Activated CD8-positive, alpha-beta memory T cell treated with anti-CD3 and anti-CD28 coated beads, Interleukin-2, amount 50 U/mL, for 24 hours (primary cell): Measurements from ENCODE around the gene BOC.

Experiments
- DNase-seq: peaks from one replicate; pipeline ENCODE4 v3.0.0-alpha.2; 2020; ENCODE audit errors: extremely low read depth

BOC gene

DNA sequence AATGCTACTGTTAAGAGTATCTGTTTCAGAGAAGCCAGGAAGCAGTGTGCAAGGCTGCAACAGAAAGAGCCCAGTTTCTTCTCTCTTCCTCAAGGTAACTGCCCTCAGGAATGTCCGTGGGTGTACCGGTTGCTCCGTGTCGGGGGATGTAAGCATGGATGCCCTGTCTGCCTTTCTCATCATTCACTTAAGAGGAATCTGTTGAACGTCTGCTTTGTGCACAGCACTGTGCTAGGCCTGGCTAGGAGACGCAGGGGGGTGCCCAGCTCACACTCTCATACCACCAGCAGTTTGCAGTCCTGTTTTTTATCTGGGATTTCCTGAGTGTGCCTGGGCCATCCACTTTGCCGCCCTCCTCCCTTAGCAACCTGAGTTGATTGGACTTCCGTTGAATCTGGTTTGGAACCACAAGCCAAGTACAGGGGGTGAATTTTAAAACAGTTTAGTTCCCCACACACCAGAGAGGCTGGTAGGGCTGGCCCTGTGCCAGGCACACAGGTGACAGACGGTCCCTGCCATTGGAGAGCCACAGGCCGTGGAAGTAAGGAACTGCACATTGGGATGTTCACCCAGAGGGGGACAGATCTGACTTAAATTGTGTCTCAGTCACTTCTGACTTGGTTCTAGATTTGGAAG is 11.2 kb downstream of the BOC start:
- no peak for DNase-seq

DNA sequence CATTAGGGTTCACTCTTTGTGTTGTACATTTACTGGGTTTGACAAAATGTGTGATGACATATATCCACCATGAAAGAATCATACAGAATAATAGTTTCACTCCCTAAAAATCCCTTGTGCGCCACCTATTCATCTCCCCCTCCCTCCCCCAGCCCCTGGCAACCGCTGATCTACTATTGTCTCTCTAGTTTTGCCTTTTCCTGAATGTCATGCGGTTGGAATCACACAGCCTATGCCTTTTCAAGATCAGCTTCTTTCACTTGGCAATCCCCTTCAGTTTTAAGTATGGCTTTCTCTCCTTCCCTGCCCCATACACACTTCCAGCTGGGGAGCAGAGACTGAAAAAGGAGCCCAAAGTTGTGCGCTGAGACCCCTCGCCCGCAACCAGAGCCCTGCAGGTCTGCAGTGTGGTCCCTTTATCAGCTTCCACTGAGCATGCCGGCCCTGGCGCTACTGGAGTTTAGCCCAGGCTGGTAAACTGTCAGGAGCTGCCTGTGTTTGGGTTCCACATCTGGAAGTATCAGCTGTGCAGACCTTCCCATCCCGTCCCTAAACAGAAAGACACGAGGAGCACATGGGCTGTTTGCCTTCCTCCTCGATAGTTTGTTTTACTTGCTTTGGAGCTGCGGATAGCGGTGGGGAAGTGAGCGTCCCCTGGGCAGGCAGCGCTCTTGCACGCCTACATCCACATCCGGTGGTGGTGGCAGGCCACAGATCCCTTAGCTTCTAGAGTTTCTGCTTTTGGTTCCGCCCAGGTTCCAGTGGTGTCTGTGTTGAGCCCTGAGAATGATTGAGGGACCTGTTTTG is 12.3 kb downstream of the BOC start:
- no peak for DNase-seq

DNA sequence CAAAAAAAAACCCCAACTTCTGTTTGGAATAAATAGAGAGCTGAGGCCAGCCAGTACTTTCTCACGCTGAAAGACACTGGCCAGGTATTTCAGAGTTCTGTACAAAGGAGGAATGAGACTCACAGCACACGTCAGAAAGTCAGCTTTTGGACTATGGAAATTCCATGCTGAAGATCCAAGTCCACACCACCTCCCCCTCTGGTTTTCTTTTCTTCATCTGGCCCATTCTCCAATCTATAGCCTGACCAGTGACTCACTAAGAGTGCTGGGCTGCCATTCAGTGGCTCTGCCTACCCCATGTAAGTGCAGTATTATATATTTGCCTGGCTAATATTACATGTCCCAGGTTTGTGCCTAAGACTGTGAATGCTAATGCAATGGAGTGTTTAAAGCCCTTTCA is 13.9 kb downstream of the BOC start:
- DNase-seq: no peak

DNA sequence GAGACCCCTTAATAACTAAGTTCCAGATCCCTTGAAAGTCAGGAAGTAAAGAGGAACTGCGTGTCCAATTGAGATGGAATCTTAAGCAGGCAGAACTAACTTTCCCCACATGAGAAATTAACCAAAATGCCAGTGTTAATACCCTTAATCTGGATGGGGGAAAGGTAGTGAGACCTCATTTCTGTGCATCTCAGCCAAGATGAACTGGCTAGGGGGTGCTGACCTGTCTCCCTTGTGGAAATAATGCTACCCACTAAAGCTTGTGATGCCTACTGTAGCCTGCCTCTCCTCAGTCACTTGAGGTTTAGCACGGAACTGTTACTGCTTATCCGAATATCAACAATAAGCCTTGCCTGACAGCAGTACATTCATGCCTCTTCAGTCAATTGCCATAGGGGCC is 15.1 kb downstream of the BOC start:
- no peak for DNase-seq

DNA sequence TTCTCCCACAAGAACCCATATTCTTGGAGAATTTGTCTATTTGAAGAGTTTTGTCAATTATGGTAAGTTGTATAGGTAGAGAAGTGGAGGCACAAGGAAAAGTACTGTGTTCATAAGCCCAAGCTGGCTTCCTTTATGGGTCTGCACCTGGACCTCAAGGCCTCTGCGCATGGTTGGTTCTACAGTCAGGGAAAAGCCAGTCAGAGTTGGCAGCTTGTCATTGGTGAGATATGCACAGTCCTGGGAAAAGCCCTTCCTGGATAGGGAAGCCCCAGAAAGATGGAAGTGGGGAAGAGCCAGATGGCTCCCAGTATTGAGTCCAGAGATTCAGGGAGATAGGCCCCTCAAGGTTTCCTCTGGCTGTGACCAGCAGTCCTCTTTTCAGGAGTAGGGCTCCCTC is 15.8 kb downstream of the BOC start:
- DNase-seq: no peak

DNA sequence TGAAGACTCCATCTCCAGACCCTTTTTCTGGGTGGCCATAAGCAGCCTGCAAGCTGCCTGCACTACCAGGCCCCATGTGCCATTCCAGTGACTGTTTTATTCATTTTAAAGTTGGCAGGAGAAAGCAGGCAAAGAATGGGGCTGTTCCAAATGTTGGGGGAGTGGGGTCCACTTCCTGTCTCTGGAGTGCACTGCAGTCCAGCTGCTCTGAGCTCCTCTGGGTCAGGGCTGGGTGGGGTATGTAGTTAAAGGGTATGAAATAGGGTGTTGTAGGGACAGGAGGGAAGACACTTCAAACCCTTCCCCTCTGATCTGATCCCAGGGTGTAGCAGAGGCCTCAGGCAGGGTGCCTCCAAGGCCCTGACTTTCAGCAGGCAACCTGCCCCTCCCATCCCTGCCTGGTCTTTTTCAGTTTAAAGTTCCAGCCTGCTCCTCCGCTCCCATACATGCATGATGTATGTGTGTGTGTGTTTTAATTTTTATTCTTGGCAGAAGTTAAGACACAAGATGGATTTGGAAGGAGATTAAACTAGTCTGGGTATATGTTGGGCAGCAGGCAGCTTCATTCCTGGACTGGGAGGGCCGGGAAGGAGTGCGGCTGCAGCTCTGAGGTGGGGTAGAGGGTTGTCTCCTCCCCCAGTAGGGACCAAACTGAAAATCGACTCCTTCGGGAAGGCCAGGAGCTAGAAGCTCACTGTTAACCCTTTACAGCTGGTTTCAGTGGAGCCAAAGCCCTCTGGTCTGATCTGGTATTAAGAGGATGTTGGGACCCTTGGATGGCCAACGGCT is 17.3 kb downstream of the BOC start:
- no peak for DNase-seq

DNA sequence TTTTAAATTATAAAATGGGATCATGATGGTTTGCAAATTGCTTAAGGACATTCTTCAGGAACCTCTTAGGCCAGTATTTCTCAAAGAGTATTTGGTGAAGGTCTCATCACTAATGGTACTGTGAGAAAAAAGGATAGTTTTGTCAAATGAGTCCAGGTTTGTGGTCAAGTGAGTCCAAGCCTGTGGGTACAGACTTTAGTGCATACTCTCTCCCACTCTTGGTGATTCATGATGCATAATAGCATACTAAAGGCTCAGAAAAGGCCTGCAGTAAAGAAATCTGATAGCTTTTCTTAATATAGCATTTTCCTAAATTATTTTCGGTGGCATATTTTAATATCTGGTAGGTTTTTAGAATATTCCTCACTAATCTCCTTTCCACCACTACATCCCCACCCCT is 20.0 kb downstream of the BOC start:
- no peak for DNase-seq

DNA sequence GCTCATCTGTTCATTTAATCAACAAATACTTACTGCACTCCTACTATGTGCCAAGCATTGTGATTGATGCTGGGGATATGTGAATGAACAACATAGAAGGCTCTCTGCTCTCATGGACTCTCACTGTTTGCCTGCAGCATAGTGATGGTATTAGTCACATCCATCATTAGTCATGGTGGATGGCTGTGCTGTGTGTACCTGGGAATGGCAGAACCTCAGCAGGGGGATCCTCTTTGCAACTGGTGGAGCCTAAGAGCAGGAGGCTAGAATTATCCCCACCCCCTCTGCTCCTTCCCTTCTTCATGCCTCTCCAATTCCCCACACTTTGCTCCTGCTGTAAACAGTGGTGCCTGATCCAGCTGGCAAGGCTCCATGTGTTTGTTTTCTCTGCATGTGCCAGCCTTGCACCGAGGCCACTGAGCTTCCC is 20.5 kb downstream of the BOC start:
- DNase-seq: no peak

DNA sequence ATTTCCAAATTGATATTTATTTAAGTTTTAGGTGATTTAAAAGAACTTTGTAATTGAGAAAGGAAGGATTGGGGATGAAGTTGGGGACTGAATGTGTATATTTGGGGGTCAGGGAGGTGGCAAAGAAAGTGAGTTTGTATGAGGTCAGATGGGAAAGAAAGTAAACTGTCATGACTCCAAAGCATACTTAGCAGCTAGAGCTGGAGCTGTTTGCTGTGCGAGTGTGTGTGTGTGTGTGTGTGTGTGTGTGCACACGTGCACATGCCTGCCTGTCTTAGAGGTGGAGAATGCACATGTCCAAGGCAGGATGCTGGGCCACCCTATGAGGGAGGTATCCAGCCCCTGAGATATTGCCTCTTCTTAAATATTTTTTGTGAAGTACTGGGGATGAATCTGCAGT is 21.0 kb downstream of the BOC start:
- DNase-seq: no peak

DNA sequence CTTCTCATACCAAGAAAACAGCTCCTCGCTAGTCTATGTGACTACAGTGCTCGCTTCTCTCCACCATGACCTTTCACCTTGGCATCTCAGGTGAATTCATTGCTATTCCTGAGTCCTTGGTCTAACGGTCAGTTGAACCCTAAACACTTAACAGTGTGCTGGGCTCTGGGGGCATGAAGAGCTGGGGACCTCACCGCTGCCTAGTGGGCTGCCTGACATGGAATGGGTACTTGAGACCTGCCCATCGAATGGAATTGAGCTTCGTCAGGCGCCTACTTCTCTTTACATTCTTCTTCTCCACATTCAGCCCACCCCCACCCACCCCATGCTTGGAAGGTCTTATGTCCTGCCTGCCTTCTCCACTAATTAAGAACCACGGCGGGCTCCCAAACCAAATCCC is 22.1 kb downstream of the BOC start:
- DNase-seq: no peak

DNA sequence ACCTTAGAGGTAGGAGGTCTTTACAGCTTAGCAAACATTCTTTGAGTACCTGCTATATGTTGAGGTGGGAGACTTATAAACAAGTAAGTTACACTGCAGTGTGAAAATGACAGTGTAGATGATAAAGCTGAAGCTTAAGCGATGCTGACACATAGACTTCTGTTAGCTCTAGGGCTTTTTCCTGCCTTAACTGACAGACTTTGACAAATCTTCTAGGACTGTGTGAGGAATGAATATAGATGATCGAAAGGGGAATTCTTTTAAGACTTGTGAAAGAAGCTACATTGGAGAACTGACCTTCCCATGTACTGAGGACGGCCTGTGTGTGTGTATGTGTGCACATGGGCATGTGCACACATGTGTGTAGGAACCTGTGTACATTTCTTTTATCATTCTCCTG is 22.7 kb downstream of the BOC start:
- no peak for DNase-seq

DNA sequence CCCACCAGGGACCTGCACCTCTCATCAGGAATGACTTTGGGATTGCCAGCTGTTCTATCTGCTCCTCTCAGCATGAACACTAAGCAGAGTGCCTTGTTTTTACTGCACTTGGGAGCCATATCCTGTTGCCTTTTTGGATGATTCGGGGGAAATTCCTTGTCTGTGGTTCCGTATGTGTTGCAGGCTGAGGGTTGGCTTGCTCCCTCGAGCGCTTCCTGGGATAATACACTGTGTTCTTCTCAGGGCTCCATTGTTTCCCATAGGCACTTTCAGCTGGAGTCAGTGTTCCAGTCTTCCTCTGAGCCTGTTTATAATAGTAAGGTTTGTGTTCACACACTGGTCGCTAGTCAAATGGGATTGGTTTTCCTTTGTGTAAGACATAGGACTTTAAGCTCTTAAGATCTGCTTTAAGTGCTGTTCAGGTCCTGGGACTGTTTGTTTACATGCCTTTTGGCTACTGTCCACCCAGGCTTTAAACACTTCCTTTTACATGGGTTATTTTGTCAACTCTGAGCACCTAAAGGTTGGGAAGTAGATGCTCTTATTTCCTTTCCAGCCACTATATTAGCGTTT is 23.4 kb downstream of the BOC start:
- no peak for DNase-seq

DNA sequence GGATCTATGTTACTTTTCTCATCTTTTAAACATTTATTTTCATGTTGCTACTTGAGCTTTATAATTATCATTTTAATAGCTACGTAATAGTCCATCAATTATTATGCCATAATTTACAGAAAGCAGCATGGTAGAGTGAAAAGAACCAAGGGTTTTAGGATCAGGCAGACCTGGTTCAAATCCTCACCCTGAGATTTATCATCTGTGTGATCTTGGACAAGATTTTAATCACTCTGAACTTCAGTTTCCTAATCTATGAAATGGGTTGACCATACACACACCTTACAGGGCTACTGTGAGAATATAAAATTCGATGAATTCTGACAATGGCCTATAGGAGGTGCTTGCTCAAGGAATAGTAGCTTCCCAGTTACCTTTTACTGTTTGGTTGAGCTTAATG is 27.1 kb downstream of the BOC start:
- no peak for DNase-seq

DNA sequence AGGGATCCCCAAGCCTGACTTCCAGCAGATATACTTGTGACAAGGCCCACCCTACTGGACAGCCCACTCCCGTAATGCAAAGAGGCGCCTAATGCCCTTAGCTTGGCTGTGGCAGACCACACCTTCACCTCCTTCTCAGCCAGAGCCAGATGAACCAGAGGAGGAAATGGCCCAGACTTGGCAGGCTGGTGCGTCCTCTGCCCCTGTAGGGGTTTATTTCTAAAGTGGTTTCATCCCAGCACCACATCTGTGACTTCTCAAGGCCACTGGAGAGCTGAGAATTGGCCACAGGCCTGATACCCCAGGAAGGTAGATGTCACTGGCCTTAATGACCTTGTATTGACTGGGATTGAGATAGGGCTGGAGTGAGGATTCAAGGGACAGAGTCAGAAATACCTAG is 29.5 kb downstream of the BOC start:
- DNase-seq: no peak

DNA sequence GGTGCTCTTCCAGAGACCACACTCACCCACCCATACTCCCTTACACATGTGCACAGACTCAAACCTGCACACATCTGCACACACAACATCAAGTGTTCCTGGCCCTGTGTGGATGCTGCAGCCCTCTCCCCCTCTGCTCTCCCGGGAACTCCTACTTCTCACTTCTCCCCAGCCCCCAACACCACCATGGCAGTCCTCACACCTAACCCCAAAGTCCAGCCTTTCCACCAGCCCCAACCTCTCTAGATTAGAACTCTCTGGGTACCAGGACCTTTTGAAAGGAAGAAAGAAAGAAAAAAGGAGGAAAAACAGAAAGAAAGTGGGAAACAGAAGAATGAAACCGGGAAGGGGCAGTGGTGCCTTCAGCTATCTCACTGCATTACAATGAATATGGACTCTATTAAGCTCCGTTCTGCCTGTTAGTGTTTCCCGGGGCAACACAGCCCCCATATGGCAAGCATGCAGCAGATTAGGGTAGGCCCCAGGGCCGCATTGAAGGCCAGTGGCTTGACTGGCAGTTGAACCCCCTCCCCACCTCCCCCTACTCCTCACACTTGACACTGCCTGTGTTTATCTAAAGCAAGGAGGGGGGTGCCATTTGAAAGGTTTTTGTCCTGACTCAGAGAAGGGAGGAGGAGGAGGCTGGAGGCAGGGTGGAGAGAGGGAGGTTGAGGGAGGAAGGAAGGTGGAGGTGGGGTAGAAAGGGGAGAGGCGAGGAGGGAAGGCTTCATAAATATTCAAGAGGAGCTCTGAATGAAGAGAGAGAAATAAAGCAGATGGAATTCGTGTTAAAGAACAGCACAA is 30.1 kb downstream of the BOC start:
- no peak for DNase-seq

DNA sequence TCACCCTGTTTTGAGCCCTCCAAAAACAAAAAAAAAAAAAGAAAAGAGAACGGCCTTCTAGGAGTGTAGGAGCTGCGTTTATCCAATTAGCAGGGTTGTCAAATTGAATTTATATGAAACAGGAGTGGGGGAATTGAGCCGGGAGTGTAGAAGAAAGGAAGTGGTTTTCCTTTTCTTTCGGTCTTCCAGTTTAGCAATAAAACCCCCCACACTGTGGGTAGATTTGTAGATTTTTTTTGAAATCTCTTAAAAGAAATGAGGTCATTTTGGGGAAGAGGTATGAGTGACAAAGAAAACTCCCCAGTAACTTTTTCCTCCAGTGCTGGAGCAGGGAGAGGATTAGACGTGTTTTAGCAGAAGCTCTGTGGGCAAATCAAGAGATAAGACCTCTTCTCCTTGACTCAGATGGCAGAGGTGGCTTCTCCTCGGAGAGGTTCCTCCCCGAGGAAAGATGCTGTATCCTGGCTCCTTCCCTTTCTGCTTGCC is 30.8 kb downstream of the BOC start:
- DNase-seq: no peak

DNA sequence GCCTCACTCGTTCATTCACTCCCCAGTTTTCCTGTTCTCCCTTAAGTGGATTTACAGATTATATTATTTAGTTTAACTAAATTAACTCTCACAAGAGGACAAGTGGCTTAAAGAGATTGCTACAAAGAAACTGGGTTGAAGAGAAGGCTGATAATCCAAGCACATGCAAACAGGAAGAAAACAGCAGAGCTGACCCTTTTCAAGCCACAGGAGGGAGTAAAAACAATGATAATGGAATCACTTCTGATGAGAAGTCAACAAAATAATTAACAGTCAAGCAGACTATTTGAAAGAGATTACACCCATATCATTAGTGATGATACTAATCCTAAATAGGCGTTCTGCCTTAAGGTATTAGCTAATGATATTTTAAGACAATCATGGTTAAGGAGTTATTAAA is 31.7 kb downstream of the BOC start:
- DNase-seq: no peak

DNA sequence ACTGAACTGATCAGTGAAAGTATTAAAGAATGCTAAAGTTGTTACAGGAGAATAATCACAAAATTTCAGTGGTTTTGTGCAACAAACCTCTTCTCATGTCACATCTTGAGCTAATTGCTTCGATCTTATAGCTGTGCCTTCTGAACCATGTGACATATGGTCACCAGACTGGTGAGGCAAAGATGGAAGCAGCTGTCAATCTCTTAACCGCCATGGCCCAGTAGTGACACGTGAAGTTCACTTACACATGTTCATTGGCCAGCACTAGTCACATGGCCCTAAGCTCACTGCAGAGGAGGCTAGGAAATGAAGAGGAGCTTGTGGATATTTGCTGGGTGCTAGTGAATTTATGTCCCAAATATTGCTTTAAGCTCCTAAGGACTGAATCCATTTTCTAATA is 32.5 kb downstream of the BOC start:
- DNase-seq: no peak

DNA sequence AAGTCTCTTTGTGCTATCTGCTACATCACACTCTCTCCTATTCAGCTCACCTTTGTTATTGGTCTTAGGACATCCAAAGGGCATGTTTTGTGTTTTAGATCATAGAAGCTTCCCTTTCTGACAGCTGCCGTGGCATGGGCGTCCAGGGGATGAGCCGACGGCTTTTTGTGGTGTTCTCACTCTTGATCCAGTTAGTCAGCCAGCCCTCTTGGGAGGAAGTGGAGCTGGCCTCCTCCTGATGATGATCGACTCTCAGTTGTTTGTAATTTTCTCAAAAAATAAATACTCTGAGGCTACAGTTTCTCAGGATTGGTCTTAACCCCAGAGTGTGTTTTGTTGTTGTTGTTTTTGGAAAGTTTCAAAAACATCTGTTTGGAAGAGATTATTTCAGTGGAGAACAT is 34.4 kb downstream of the BOC start:
- no peak for DNase-seq

DNA sequence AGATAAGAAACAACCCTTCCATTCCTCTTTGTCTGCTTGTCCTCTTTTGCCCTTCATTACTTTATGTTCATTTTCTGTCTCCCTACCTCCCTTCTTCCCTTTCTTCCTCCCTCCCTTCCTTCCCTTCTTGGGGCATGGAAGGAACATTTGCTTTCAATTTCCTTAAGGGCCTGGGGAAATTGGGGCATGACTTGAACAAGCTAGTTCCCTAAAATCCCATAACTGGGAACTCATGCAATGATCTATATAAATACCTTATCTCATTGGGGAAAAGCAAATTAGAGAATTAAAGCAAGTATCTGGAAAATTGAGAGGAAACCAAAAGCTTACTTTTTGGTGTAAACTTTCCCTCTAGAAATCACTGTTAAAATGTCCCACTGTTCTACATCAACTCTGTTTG is 35.7 kb downstream of the BOC start:
- no peak for DNase-seq

DNA sequence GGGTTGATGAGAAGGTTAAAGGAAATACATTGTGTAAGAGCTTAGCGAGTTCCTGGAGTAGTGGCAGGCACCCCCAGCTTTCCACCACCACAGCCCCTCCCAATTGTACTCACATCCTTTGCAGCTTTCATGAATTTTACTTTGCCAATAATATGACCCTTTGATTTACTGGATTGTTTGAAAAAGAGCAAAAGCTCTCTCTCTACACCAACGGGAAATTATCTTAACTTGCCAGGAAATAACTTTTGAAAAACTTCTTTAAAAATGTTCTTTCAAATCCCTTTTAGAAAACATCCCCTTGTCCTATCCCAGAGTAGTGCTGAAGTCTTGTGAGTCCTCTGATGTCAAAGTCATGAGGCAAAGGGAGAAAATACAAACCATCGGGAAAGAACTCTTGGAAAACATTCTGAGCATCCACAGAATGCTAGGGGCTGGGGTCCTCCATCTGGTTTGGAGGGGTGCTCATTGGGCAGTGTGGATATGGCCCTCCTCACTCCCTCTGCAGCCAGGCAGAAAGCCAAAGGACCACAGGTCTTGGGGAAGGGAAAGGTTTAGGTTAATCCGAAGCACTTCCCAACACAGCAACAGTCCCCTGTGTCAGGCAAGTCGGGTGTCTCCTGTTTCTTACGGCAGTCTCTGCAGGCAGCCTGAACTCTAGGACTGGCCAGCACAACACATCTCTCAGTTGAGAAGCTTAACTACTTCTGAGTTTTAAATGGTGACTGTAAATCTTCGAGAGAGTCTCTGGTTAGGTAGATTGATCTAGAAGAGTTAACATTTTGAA is 36.5 kb downstream of the BOC start:
- no peak for DNase-seq
